Cardiac fibroblast (primary cell): ENCODE measurements around the gene ZMYND10.

Source experiments
- DNase-seq, 2 donors: peaks; one replicate each; pipeline versions ENCODE4 v3.0.0 to v3.0.0-alpha.2; 2010; ENCODE audit warnings: low read depth in 2 of 2
- H3K4me3 ChIP-seq, 2 donors: replicated peaks in 1 of 2; 1 replicate in 1 of 2; 2 replicates in 1 of 2; pipeline ENCODE4 v1.5.1; 2011; ENCODE audit warnings: low read depth in 2 of 2, low read length in 2 of 2, mild to moderate bottlenecking in 2 of 2, moderate library complexity in 1 of 2
- CTCF ChIP-seq: IDR thresholded peaks from one replicate; pipeline ENCODE4 v1.5.1; 2011; ENCODE audit warnings: low read depth, mild to moderate bottlenecking, low read length, inconsistent platforms

ZMYND10 gene

DNA sequence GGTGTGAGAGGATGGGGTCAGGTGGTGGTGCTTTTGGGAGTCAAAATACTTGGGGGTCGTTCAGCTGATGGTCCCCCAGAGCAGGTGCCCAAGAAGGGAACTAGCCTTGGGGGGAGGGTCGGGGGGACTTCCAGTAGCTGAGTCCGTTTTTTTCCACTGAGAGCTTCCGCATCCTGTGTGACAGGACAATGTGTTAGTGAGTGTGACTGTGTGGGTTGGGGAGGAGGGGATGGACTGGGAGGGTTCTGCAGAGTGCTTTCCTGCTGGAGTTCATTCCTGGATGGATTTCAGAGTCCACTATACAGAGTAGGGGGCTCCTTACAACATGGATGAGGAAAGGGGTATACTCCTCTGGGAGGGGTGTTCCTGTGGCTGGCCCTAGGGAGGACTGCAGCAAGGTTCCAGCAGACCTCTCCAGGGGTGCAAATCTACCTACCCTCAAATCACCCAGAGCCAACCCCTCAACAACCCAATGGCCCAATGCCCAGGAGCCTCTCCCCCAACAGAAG is 22.4 kb downstream of the ZMYND10 start:
- no peak overlapping the region for H3K4me3 ChIP-seq
- peak; percentile 45 to 47 for DNase-seq
- no peak for TF ChIP-seq CTCF

DNA sequence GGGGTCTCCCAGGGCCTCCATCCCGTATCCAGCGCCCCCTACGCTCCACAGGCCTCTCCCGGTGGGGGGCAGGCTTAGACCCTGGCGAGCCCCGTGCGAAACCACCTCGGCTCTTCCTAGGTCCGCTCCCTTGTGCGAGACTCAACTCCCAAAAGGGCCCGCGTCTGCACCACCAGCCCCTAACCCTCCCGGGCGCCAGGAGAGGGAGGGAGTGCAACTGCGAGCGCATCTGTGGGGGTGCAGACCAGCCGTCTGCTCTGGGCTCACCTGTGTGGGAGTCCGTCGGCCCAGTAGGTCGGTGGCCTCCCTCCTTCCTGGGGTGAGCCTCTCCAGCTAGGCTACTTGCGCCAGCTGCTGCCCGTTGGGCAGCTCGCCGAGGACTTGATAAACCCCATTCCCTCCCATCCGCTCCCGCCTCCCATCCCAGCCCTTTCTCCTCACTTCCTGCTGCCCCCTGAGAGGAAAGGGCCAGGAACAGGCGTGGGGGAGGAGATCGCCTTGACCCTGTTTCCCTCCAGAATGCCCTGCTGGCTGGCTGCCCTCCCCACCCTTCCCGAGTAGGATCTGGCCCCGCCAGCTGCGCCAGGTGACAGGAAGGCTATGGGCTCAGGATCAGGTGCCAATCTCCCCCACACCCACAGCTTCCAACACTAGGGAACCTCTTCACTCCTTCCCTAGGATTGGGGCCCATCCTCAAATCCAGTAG is 23.0 kb downstream of the ZMYND10 start, which contains the start of gene HYAL2:
TSS of gene HYAL2 (minus strand) at position 360 of the 706 bp plus-strand sequence. CDS start 2,256 bp downstream, outside the sequence.
- peak; percentile 29 to 76 for DNase-seq
- peak within 1 kb of the TSS; percentile 72 to 74 for H3K4me3 ChIP-seq
- TF ChIP-seq CTCF: no peak

DNA sequence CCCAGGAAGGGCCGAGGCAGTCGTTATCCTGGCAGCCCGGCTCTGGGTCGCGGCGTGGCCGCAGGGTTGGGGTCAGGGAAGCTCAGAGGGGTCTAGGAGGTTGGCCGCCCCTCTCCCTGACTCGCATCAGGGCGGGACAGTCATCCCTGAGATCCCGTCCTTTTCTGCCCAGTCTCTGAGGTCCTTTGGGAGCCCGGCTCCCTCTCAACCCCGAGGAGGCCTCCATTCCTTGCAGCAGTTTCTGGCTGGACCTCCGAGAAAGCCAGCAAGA is 23.5 kb downstream of the ZMYND10 start:
- peak overlapping the region; percentile 72 to 74 for H3K4me3 ChIP-seq
- TF ChIP-seq CTCF: no peak

GRCh38 chr3:50321336-50322114 is 24.0 kb downstream of the ZMYND10 start:
- H3K4me3 ChIP-seq: peak overlapping the region; percentile 72 to 74
- peak; percentile 47 for TF ChIP-seq CTCF
- DNase-seq: peak; percentile 88 to 92

More for the DNA sequence above, 23.5 kb downstream of the ZMYND10 start:
- no peak for DNase-seq

GRCh38 chr3:50320853-50321335 is 24.6 kb downstream of the ZMYND10 start:
- no peak for TF ChIP-seq CTCF
- peak overlapping the region; percentile 72 to 74 for H3K4me3 ChIP-seq
- peak; percentile 60 to 76 for DNase-seq

- peak overlapping the region; percentile 72 to 74 for H3K4me3 ChIP-seq
- no peak for TF ChIP-seq CTCF
- DNase-seq: no peak
These were observed 25.5 kb downstream of the ZMYND10 start for GRCh38 chr3:50319894-50320625.
